Hepatocyte (in vitro differentiated cells): ENCODE data around the gene CCL14. TPM values are rescaled to one million over a fixed set of nuclear protein-coding genes. Genes with fewer than 3 reads are reported as not detected.

Experiments
- DNase-seq: peaks from one replicate; pipeline ENCODE4 v3.0.0-alpha.2; 2016; ENCODE audit warnings: low spot score
- H2AFZ ChIP-seq: fragments of 200-600 bp; sonication (generic); 2 replicates; pipeline ENCODE4 v1.6.0; 2016; ENCODE audit warnings: antibody characterized with exemption, mild to moderate bottlenecking
- H3K27ac ChIP-seq: fragments of 200-600 bp; sonication (generic); 2 replicates; pipeline ENCODE4 v1.5.1; 2016; ENCODE audit warnings: mild to moderate bottlenecking
- H3K27me3 ChIP-seq: fragments of 200-600 bp; sonication (generic); 2 replicates; pipeline ENCODE4 v1.6.1; 2016
- H3K36me3 ChIP-seq: fragments of 200-600 bp; sonication (generic); replicated peaks from 2 replicates; pipeline ENCODE4 v1.5.1; 2016; ENCODE audit warnings: low read depth; ENCODE audit not compliant: insufficient read depth
- H3K4me1 ChIP-seq: fragments of 200-600 bp; sonication (generic); 2 replicates; pipeline ENCODE4 v1.5.1; 2016; ENCODE audit warnings: mild to moderate bottlenecking, moderate library complexity; ENCODE audit not compliant: insufficient read depth
- H3K4me2 ChIP-seq: fragments of 200-600 bp; sonication (generic); 2 replicates; pipeline ENCODE4 v1.6.0; 2016
- H3K4me3 ChIP-seq: fragments of 200-600 bp; sonication (generic); 2 replicates; pipeline ENCODE4 v1.5.1; 2016; ENCODE audit warnings: mild to moderate bottlenecking
- H3K79me2 ChIP-seq: fragments of 200-600 bp; sonication (generic); 2 replicates; pipeline ENCODE4 v1.6.0; 2017; ENCODE audit warnings: mild to moderate bottlenecking
- H3K9me2 ChIP-seq: fragments of 200-600 bp; sonication (generic); replicated peaks from 2 replicates; pipeline ENCODE4 v1.6.0; 2017; ENCODE audit warnings: mild to moderate bottlenecking; ENCODE audit not compliant: insufficient read depth
- H3K9me3 ChIP-seq: fragments of 200-600 bp; sonication (generic); 2 replicates; pipeline ENCODE4 v1.5.1; 2016; ENCODE audit warnings: low read depth, mild to moderate bottlenecking
- H4K20me1 ChIP-seq: fragments of 200-600 bp; sonication (generic); 2 replicates; pipeline ENCODE4 v1.6.0; 2016; ENCODE audit warnings: mild to moderate bottlenecking; ENCODE audit not compliant: insufficient read depth, poor library complexity, severe bottlenecking
- EZH2 ChIP-seq: fragments of 200-600 bp; sonication (generic); IDR thresholded peaks from 2 replicates; pipeline ENCODE4 v1.6.1; 2016; ENCODE audit warnings: antibody characterized with exemption, mild to moderate bottlenecking, borderline replicate concordance
- EZH2phosphoT487 ChIP-seq: fragments of 200-600 bp; sonication (generic); IDR thresholded peaks from one replicate; pipeline ENCODE4 v1.6.1; 2018; ENCODE audit warnings: antibody characterized with exemption, mild to moderate bottlenecking, low read depth, moderate library complexity; ENCODE audit not compliant: unreplicated experiment, severe bottlenecking
- WGBS: methylation state at CpG from one replicate; pipeline ENCODE4 v1.1.6; 2016; ENCODE audit warnings: low lambda C conversion rate; ENCODE audit errors: missing lambda C conversion rate; 5-methylcytosine and 5-hydroxymethylcytosine counted together
- polyA plus RNA-seq: library from polyadenylated mRNA; unstranded; fragments of >200 nt; fragmentation: Nextera tagmentation; extraction: Ambion mirVana; gene quantifications from 2 replicates; pipeline ENCODE4 v1.2.1, GENCODE V29; 2016
- total RNA-seq: library from RNA; depleted of rRNA; stranded (reverse); fragments of >200 nt; gene quantifications from 2 replicates; pipeline ENCODE4 v1.2.3, GENCODE V29; 2014
- TF ChIP-seq, protein P1 (sequence below): fragments of 200-600 bp; sonication (generic); IDR thresholded peaks from 2 replicates; pipeline ENCODE4 v1.5.1; 2016; ENCODE audit warnings: antibody characterized with exemption, mild to moderate bottlenecking; ENCODE audit not compliant: poor library complexity

Gene CCL14
- total and polyA plus RNA-seq, 2 experiments from 2014 or later = 0.27 to 0.56 TPM

DNA sequence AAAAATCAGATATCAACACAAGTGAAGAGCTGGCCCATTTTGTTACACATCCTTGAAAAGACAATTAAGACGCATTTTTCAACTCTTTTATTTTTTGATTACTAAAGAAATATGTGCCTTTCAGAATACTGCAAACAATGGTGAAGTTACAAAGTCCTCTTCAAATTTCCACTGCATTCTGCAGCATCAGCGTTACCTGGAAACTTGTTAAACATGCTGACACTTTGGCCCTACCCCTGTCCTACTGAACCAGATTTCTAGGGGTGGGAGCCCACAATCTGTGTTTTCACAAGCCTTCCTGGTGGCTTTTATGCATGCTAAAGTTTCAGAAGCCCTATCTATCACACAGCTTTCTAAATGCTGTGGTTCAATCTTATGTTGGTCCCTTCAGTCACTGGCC lies 4.5 kb upstream of the CCL14 start:
- no peaks in the 10 kb centered on the region for H3K9me3 ChIP-seq
- peak; percentile 71 for DNase-seq
- no peaks in the 10 kb centered on the region for H4K20me1 ChIP-seq
- H3K4me1 ChIP-seq = peaks cover 11% of the 10 kb centered on the region
- no peak overlapping the region for H3K4me3 ChIP-seq
- no peak overlapping the region for H2AFZ ChIP-seq
- no peaks in the 10 kb centered on the region for H3K9me2 ChIP-seq
- H3K27ac ChIP-seq = peak overlapping the region; percentile 86
- TF ChIP-seq EZH2 = no peak
- H3K27me3 ChIP-seq = no peaks in the 10 kb centered on the region
- no peaks in the 10 kb centered on the region for H3K36me3 ChIP-seq
- 62% methylated on average over 2 of the region's 2 CpGs for WGBS
- H3K4me2 ChIP-seq = peak overlapping the region; percentile 1
- peaks cover 8% of the 10 kb centered on the region for H3K79me2 ChIP-seq

DNA sequence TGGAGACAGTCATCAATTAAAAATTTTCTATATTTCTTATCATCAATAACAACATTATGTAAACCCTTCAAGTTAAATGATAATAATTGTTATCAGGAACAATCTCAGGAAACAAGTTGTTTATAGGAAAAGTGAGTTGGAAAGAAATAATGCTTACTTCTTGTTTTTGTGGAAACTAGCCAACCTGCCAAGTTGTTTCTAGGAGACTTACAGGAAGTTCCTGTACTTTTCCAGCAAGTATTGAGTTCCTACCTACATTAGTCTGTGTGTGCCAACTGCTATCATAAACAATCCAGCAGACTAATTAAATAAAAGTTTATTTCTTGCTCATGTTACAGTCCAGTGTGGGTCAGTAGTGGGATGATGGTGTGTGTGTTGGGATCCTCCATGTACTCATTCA lies 1.6 kb upstream of the CCL14 start:
- Histone ChIP-seq H3K27me3 (no peaks in the 10 kb centered on the region), H4K20me1 (no peaks in the 10 kb centered on the region), H3K9me3 (no peaks in the 10 kb centered on the region), H2AFZ (no peak overlapping the region), H3K79me2 (no peaks in the 10 kb centered on the region), H3K9me2 (no peaks in the 10 kb centered on the region), H3K4me1 (peaks cover 11% of the 10 kb centered on the region), H3K4me2 (no peak overlapping the region), H3K27ac (no peak overlapping the region), H3K4me3 (no peak overlapping the region), H3K36me3 (no peaks in the 10 kb centered on the region)
- TF ChIP-seq, protein P1, sequence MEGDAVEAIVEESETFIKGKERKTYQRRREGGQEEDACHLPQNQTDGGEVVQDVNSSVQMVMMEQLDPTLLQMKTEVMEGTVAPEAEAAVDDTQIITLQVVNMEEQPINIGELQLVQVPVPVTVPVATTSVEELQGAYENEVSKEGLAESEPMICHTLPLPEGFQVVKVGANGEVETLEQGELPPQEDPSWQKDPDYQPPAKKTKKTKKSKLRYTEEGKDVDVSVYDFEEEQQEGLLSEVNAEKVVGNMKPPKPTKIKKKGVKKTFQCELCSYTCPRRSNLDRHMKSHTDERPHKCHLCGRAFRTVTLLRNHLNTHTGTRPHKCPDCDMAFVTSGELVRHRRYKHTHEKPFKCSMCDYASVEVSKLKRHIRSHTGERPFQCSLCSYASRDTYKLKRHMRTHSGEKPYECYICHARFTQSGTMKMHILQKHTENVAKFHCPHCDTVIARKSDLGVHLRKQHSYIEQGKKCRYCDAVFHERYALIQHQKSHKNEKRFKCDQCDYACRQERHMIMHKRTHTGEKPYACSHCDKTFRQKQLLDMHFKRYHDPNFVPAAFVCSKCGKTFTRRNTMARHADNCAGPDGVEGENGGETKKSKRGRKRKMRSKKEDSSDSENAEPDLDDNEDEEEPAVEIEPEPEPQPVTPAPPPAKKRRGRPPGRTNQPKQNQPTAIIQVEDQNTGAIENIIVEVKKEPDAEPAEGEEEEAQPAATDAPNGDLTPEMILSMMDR = no peak
- TF ChIP-seq EZH2phosphoT487 (no peak), EZH2 (no peak)
- DNase-seq = no peak

DNA sequence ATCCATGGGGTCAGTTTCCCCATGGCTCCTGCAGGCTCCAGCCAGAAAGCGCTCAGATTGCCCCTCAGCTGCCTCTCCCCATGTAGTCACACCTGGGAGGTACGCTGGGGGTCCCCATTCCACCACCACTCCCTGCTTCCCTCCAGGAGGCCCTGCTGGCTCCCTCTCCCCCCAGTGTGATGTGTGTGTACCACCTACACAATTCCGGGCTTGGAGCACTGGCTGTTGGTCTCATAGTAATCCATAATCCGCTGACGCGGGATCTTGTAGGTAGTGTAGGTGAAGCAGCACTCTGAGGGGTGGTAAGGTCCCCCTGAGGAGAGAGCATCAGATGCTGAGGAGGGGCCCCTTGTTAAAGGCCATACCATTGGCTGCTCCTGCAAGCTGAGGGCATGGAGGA lies 2.4 kb downstream of the CCL14 start:
- H2AFZ ChIP-seq = no peak overlapping the region
- H3K27me3 ChIP-seq = no peaks in the 10 kb centered on the region
- H3K4me3 ChIP-seq = no peak overlapping the region
- no peaks in the 10 kb centered on the region for H3K9me2 ChIP-seq
- no peaks in the 10 kb centered on the region for H3K9me3 ChIP-seq
- no peaks in the 10 kb centered on the region for H3K36me3 ChIP-seq
- TF ChIP-seq, protein P1 = no peak
- no peak for TF ChIP-seq EZH2
- no peak for TF ChIP-seq EZH2phosphoT487
- DNase-seq = no peak
- no peaks in the 10 kb centered on the region for H3K79me2 ChIP-seq
- 97% methylated on average over 6 of the region's 6 CpGs for WGBS
- H3K4me1 ChIP-seq = no peaks in the 10 kb centered on the region
- no peaks in the 10 kb centered on the region for H4K20me1 ChIP-seq
- H3K27ac ChIP-seq = no peak overlapping the region
- no peak overlapping the region for H3K4me2 ChIP-seq

DNA sequence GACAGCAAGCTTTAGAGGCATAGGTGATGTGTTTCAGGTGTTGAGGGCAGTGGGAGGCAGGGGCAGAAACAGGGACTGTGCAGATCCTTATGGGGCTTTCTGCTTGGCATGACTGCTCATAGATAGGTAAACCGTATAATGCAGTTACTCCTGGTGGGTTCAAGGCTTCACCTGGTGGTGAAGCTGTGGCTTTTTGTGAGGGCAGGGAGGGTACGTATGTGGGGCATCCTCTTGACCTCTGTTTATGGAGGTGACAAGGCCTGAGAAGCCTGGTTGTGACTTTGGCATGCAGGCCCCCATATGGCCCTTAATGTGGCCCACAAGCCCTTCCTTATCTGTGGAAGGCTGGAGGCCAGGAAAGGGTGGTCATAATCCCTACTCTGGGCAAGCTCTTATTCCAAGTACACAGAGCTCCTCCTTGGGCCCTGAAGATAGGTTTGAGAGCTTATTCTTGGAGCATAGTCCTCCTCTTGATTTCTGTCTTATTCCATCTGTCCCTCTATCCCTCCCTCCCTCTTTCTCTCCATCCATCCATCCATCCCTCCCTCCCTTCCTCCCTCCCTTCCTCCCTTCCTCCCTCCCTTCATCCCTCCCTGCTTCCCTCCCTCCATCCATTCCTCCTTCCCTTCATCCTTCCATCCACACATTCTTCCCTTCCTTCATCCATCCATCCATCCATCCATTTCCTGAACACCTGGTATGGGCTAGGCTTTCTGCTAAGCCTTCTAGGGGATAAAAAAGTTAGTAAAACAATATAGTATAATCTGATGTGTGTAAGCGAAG lies 3.9 kb downstream of the CCL14 start:
- no peak overlapping the region for H3K4me2 ChIP-seq
- no peaks in the 10 kb centered on the region for H3K27me3 ChIP-seq
- H4K20me1 ChIP-seq = no peaks in the 10 kb centered on the region
- TF ChIP-seq EZH2phosphoT487 = no peak
- TF ChIP-seq EZH2 = no peak
- TF ChIP-seq, protein P1 = no peak
- H3K4me1 ChIP-seq = no peaks in the 10 kb centered on the region
- H3K9me3 ChIP-seq = no peaks in the 10 kb centered on the region
- WGBS = 96% methylated on average over 3 of the region's 3 CpGs
- no peaks in the 10 kb centered on the region for H3K9me2 ChIP-seq
- H3K36me3 ChIP-seq = no peaks in the 10 kb centered on the region
- DNase-seq = no peak
- H3K4me3 ChIP-seq = no peak overlapping the region
- H2AFZ ChIP-seq = no peak overlapping the region
- no peaks in the 10 kb centered on the region for H3K79me2 ChIP-seq
- peak overlapping the region; percentile 31 for H3K27ac ChIP-seq
